BLaER1 treated with 17β-estradiol and CSF1 and Interleukin-3, amounts not matched to agents 10 nM and 100 nM (cell line): ENCODE measurements around the gene BPI.
"Not testable (repeated sequence)": the region's sequence is repeated elsewhere in the genome, so short reads cannot be mapped to it uniquely, and the experiment has no call there.

Experiments used
- H3K27ac ChIP-seq, 11 experiments: shearing (Covaris generic); formaldehyde crosslinking; 2 replicates each; pipeline ENCODE4 v1.8.1; 2022
- H3K27me3 ChIP-seq, 11 experiments: shearing (Covaris generic); formaldehyde crosslinking; 2 replicates each; pipeline ENCODE4 v1.8.1; 2022
- H3K36me3 ChIP-seq, 11 experiments: shearing (Covaris generic); formaldehyde crosslinking; 2 replicates each; pipeline ENCODE4 v1.8.1; 2022
- H3K4me1 ChIP-seq, 10 experiments: shearing (Covaris generic); formaldehyde crosslinking; 2 replicates each; pipeline ENCODE4 v1.8.1; 2022
- H3K4me2 ChIP-seq, 11 experiments: shearing (Covaris generic); formaldehyde crosslinking; 2 replicates each; pipeline ENCODE4 v1.8.1; 2022
- H3K4me3 ChIP-seq, 10 experiments: shearing (Covaris generic); formaldehyde crosslinking; 2 replicates each; pipeline ENCODE4 v1.8.1; 2022
- H3K9ac ChIP-seq, 11 experiments: shearing (Covaris generic); formaldehyde crosslinking; 2 replicates each; pipeline ENCODE4 v1.8.1; 2022
- H3K9me3 ChIP-seq, 11 experiments: shearing (Covaris generic); formaldehyde crosslinking; replicated peaks in 1 of 11; 2 replicates each; pipeline ENCODE4 v1.8.1; 2022
- H4K20me1 ChIP-seq, 11 experiments: shearing (Covaris generic); formaldehyde crosslinking; 2 replicates each; pipeline ENCODE4 v1.8.1; 2022
- Cebpa-rat ChIP-seq, 11 experiments: shearing (Covaris generic); IDR thresholded peaks; 2 replicates each; pipeline ENCODE4 v1.8.1; 2022

BPI gene

GRCh38 chr20:38313676-38314075 lies 9.7 kb downstream of the BPI start:
- Histone ChIP-seq H4K20me1 (no peaks in the 10 kb centered on the region), H3K4me2 (no peak overlapping the region), H3K27ac (no peak overlapping the region), H3K9ac (no peak overlapping the region), H3K4me3 (no peak overlapping the region), H3K27me3 (peaks cover 0 to 34% (median 14%) of the 10 kb centered on the region in 11 experiments; a peak in 12 of 22 replicates), H3K36me3 (no peaks in the 10 kb centered on the region), H3K9me3 (peaks cover 0 to 10% (median 0%) of the 10 kb centered on the region in 11 experiments; a peak in 3 of 22 replicates), H3K4me1 (no peaks in the 10 kb centered on the region)
- TF ChIP-seq Cebpa-rat (IDR thresholded peaks at IDR 0.05): no peak

GRCh38 chr20:38314350-38314749 lies 10.4 kb downstream of the BPI start:
- H3K9ac ChIP-seq, H3K4me1 ChIP-seq: not testable (repeated sequence)

GRCh38 chr20:38315290-38315966 lies 11.5 kb downstream of the BPI start:
- no peak for TF ChIP-seq Cebpa-rat (IDR thresholded peaks at IDR 0.05)
- Histone ChIP-seq H3K9me3 (no peaks in the 10 kb centered on the region), H3K27me3 (peaks cover 0 to 16% (median 5%) of the 10 kb centered on the region in 11 experiments; a peak in 9 of 22 replicates), H3K4me3 (no peak overlapping the region), H3K4me2 (no peak overlapping the region), H3K27ac (no peak overlapping the region), H4K20me1 (no peaks in the 10 kb centered on the region), H3K36me3 (no peaks in the 10 kb centered on the region), H3K9ac (no peak overlapping the region), H3K4me1 (no peaks in the 10 kb centered on the region)

More at GRCh38 chr20:38314350-38314749, 10.4 kb downstream of the BPI start:
- not testable (repeated sequence) for H4K20me1 ChIP-seq, H3K4me2 ChIP-seq, H3K27ac ChIP-seq, H3K4me3 ChIP-seq, H3K36me3 ChIP-seq, H3K9me3 ChIP-seq
- peaks cover 0 to 27% (median 14%) of the 10 kb centered on the region in 11 experiments; a peak in 12 of 22 replicates for H3K27me3 ChIP-seq

- TF ChIP-seq Cebpa-rat (IDR thresholded peaks at IDR 0.05): no peak
- Histone ChIP-seq H3K9me3 (no peaks in the 10 kb centered on the region), H3K4me1 (no peaks in the 10 kb centered on the region), H3K27ac (no peak overlapping the region), H3K4me3 (no peak overlapping the region), H3K9ac (no peak overlapping the region), H4K20me1 (no peaks in the 10 kb centered on the region), H3K36me3 (no peaks in the 10 kb centered on the region), H3K4me2 (no peak overlapping the region), H3K27me3 (peaks cover 0 to 7% (median 0%) of the 10 kb centered on the region in 11 experiments; a peak in 4 of 22 replicates)
Measured at GRCh38 chr20:38316341-38316740, 12.4 kb downstream of the BPI start.

- H3K4me1 ChIP-seq: no peaks in the 10 kb centered on the region
- H3K4me2 ChIP-seq: no peak overlapping the region
- no peak for TF ChIP-seq Cebpa-rat (IDR thresholded peaks at IDR 0.05)
- no peak overlapping the region for H3K4me3 ChIP-seq
- no peak overlapping the region for H3K27ac ChIP-seq
- H3K27me3 ChIP-seq: no peaks in the 10 kb centered on the region
- H3K36me3 ChIP-seq: no peaks in the 10 kb centered on the region
- no peaks in the 10 kb centered on the region for H3K9me3 ChIP-seq
- H4K20me1 ChIP-seq: no peaks in the 10 kb centered on the region
- H3K9ac ChIP-seq: no peak overlapping the region
Measured at GRCh38 chr20:38317422-38317821, 13.5 kb downstream of the BPI start.

GRCh38 chr20:38320221-38320620 lies 16.3 kb downstream of the BPI start:
- no peaks in the 10 kb centered on the region for H3K36me3 ChIP-seq
- 0 out of 22 replicates have a peak, but pooled peaks cover 0 to under 1% (median 0%) of the 10 kb centered on the region in 11 experiments for H3K9me3 ChIP-seq
- no peaks in the 10 kb centered on the region for H4K20me1 ChIP-seq
- no peak overlapping the region for H3K4me3 ChIP-seq
- H3K9ac ChIP-seq: no peak overlapping the region
- no peaks in the 10 kb centered on the region for H3K27me3 ChIP-seq
- H3K4me1 ChIP-seq: no peaks in the 10 kb centered on the region
- H3K4me2 ChIP-seq: no peak overlapping the region
- H3K27ac ChIP-seq: no peak overlapping the region
- TF ChIP-seq Cebpa-rat (IDR thresholded peaks at IDR 0.05): no peak

GRCh38 chr20:38321959-38322598 lies 18.1 kb downstream of the BPI start:
- Histone ChIP-seq H3K4me1 (no peaks in the 10 kb centered on the region), H3K36me3 (no peaks in the 10 kb centered on the region), H3K9me3 (peaks cover 0 to 12% (median 0%) of the 10 kb centered on the region in 11 experiments; a peak in 4 of 22 replicates), H3K27ac (no peak overlapping the region), H3K4me2 (no peak overlapping the region), H4K20me1 (no peaks in the 10 kb centered on the region), H3K4me3 (no peak overlapping the region), H3K27me3 (no peaks in the 10 kb centered on the region), H3K9ac (no peak overlapping the region)
- no peak for TF ChIP-seq Cebpa-rat (IDR thresholded peaks at IDR 0.05)

GRCh38 chr20:38324159-38324558 lies 20.2 kb downstream of the BPI start:
- H3K36me3 ChIP-seq: no peaks in the 10 kb centered on the region
- no peak overlapping the region for H3K9ac ChIP-seq
- H3K4me1 ChIP-seq: no peaks in the 10 kb centered on the region
- no peak for TF ChIP-seq Cebpa-rat (IDR thresholded peaks at IDR 0.05)
- peaks cover 0 to 12% (median 0%) of the 10 kb centered on the region in 11 experiments; a peak in 4 of 22 replicates for H3K9me3 ChIP-seq
- H3K27ac ChIP-seq: no peak overlapping the region
- H3K4me2 ChIP-seq: no peak overlapping the region
- H4K20me1 ChIP-seq: no peaks in the 10 kb centered on the region
- no peaks in the 10 kb centered on the region for H3K27me3 ChIP-seq
- no peak overlapping the region for H3K4me3 ChIP-seq

- Histone ChIP-seq H3K27me3 (no peaks in the 10 kb centered on the region), H3K4me2 (no peak overlapping the region), H3K9me3 (peaks cover 0 to 12% (median 0%) of the 10 kb centered on the region in 11 experiments; a peak in 4 of 22 replicates), H4K20me1 (no peaks in the 10 kb centered on the region), H3K4me1 (no peaks in the 10 kb centered on the region), H3K27ac (no peak overlapping the region), H3K36me3 (no peaks in the 10 kb centered on the region), H3K4me3 (no peak overlapping the region), H3K9ac (no peak overlapping the region)
- no peak for TF ChIP-seq Cebpa-rat (IDR thresholded peaks at IDR 0.05)
Measured at GRCh38 chr20:38325167-38325566, 21.2 kb downstream of the BPI start.

GRCh38 chr20:38325905-38326304 lies 21.9 kb downstream of the BPI start:
- H3K4me3 ChIP-seq: no peak overlapping the region
- no peak overlapping the region for H3K9ac ChIP-seq
- no peak for TF ChIP-seq Cebpa-rat (IDR thresholded peaks at IDR 0.05)
- no peaks in the 10 kb centered on the region for H3K36me3 ChIP-seq
- H4K20me1 ChIP-seq: no peaks in the 10 kb centered on the region
- no peak overlapping the region for H3K4me2 ChIP-seq
- H3K9me3 ChIP-seq: peaks cover 0 to 12% (median 0%) of the 10 kb centered on the region in 11 experiments; a peak in 4 of 22 replicates
- H3K4me1 ChIP-seq: no peaks in the 10 kb centered on the region
- no peak overlapping the region for H3K27ac ChIP-seq
- no peaks in the 10 kb centered on the region for H3K27me3 ChIP-seq
